EH (cell line): ENCODE results near the gene TPPP.
A peak's percentile ranks its signal among the peaks of the same experiment; 100 is the strongest.
"Not testable (repeated sequence)": the region's sequence is repeated elsewhere in the genome, so short reads cannot be mapped to it uniquely, and the experiment has no call there.

ENCODE experiments used
- DNase-seq: peaks from one replicate; pipeline ENCODE4 v3.0.0-alpha.2; 2015; ENCODE audit warnings: low read depth

Gene TPPP

DNA sequence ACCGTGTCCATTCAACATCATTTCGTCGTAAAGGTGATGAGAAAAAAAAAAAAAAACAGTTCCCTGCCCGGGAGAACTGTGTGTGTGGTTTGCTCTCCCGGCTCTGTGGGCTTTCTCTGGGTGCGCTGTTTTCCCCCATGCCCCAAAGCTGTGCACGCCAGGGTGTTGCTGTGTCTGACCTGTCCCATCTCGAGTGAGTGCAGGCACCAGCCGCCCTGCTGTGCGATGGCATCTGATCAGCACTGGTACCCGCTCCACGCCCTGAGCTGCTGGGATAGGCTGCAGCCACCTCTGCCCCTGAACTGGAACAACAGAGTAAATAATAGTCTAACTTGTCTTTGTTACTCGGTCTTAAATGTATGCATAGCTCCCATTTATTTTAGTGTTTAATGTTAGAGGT, 47.7 kb downstream of the TPPP start:
- DNase-seq = no peak

GRCh38 chr5:644971-645370, 48.2 kb downstream of the TPPP start:
- no peak for DNase-seq

GRCh38 chr5:644509-644908, 48.6 kb downstream of the TPPP start:
- DNase-seq = no peak

DNA sequence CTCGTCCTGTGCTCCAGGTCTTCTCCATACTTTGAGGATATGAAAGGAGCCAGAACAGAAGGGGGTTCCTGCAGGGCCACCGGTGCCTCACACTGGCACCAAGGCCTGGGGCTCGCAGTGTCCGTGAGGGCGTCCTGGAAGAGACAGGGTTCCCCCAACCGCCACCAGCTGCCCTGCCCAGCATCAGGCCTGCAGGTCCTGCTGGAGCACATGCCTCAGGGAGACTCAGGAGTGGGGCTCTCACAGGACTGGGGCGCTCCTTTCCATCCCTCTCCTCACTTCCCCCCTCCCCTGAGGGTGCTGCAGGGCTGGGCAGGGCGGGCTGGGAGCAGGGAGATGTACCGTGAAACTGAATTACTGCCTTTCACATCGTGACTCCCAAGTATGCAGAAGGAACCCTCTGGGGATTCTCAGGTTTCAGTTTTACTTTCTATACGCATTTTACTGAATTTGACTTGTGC, 49.3 kb downstream of the TPPP start:
- DNase-seq = no peak

DNA sequence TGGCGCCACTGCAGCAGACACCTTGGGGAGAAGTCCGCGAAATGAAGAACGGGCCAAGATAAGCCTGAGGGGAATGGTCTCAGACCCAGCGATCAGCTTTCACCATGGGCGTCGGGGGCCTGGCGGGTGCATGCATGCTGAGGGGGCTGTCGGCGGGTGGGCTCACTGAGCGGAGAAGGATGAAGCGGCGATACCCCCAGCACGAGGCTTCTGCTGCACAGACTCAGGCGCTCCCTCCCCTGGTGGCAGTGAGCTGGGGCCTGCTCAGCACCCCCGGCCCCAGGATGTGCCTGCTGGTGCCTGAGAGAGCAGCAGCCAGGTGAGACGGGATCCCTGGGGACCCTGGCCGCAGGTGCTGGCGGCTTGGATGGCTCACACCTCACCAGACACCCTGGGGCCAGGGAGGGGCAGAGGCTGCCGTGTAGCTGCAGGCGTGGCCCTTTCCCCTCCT, 49.8 kb downstream of the TPPP start:
- DNase-seq = no peak

DNA sequence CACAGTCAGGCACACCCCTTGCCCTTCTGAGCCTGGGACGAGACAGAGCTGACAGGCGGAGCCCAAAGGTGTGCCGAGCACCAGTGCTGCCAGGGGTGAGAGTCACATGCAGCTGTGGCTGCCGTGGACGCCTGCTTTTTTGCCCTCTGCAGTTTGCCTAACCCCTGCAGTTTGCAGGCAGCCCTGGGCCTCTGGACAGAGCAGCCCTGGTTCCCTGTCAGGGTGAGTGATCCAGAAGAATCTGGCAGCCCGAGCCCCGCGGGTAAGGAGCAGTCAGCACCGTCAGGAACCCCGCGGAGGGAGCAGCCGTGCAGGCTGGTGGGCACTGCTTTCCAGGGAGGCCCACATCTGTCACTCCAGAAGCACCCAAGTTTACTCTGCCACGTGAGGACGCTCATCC, 50.7 kb downstream of the TPPP start:
- no peak for DNase-seq

DNA sequence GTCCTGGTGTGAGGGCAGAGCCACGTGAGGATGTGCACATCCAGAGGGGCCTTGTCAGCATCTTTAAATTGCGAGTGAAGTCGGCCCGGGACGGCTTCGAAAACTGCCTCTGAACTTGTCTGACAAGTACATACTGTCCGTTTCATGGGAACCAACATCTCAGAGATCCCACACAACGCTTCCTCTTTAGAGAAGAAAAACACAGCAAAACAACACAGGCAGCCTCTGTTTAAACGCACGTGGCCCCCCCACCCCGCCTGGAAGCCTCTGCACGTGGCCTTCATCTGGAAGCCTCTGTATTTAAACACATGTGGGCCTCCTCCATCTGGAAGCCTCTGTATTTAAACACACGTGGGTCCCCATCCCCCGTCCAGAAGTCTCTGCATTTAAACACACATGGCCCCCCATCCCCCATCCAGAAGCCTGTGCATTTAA, 51.8 kb downstream of the TPPP start:
- DNase-seq = no peak

DNA sequence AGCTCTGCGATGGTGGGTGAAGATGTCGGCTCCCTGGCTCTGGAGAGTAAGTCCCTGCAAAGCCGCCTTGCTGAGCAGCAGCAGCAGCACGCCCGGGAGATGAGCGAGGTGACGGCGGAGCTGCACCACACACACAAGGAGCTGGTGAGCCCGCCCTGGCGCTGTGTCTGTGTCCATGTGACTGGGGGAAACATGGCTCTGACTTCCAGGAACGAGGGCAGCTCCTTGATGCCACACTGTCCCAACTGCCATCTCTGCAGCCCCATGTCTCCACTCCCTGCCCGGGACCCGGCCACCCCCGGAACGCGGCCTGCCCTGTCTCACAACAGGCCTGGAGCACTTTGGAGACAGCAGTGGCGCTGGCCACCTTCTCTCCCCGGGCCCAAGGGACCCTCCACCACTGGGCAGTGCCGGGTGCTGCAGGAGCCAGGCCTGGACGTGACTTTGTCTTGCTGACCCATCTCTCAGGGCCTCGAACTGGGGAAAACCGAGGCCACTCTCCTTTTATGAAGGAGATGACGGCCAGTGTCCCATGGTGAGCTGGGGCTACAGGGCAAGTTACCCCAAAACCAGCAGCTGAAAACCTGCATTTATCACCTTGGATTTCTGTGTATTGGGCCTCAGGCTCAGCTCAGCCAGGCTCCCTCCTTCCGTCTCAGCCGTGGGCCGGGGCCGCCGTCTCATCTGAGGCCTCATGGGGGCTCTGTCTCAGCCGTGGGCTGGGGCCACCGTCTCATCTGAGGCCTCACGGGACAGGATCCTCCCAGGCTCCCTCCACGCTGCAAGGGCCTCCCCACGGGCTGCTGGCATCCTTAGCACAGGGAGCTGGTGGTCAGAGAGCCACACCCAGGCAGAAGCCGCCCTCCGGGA, 52.5 kb downstream of the TPPP start:
- no peak for DNase-seq

DNA sequence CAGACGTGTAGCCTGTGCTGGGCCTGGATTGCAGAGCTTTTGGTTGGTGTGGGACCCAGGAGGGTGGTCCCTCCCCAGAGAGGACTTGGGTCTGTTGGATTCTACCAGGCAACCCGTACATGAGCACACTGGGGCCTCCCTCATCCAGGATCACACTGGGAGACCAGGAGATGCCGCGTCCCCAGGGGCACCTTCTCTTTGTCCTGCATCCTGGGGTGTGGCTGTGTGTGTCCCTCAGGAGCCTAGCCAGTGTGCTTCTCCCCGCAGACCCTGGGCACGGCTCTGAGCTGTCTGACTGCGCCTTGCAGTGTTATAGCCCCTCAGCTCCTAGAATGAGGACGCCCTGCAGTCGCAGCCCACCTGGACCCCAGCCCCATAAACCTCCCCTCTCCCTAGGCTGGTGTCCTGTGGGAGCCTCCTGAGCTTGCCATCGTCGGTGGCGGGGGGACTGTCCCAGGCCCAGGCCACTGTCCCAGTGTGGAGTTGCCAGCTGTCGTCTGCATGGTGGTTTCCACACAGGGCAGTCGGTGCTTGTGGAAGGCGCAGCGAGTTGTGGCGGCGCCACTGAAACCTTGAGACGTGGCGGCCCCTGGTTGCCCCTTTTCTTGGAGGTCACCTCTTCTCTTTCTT, 53.5 kb downstream of the TPPP start:
- no peak for DNase-seq

GRCh38 chr5:639253-639530, 54.0 kb downstream of the TPPP start:
- no peak for DNase-seq

- no peak for DNase-seq
These were observed 54.5 kb downstream of the TPPP start for GRCh38 chr5:638501-639252.

DNA sequence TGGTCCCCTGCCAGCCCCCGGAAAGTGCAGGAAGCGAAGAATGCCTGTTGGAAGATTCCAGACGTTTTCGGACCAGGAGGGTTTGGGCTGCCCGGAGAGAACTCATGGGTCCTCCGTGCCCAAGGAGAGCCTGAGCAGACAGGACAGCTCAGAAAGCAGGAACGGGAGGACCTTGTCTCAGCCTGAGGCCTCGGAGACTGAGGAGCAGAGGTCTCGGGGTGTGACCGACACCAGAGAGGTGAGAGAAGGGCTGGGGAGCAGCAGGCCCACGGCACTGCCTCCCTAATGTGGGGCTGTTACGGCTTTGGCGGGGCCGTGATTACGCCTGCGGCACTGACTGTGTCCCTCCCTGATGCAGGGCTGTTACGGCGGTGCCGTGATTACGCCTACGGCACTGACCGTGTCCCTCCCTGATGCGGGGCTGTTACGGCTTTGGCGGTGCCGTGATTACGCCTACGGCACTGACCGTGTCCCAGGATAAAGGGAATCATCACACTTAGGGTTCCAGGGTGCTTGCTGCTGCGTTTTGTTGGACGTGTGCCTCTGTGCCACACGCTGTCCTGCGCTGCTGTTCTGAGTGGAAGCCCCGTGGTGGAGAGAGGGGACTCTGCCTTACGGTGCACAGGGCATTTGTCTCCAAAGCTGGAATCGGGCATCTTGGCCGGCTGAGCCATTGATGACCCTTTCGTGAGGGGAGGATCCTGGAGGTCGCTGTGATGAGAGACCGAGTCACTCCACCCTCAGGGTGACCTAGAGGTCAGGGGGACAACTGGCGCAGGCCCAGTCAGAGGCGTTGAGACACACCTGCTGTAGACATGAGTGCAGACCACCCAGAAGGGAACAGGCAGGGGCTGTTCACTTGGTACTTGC, 55.3 kb downstream of the TPPP start:
- DNase-seq = no peak

DNA sequence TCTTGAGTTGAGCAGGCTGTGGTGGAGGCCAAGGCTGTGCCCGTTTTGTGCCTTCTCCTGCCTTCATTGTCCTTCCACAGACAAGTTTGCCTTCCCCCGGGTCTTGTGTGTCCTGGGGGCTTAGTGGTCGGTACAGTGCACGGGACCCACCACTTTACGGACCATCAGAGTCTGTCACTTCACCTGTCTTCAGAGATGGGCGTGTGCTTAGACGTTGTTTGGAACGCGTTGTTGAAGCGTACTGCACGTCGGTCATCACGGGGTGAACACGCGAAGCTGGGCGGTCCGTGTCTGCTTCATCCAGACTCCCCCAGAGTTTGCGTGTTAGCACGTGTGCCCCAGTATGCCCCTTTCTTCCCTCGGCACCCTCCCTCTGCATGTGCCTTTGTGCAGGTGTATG, 56.2 kb downstream of the TPPP start:
- no peak for DNase-seq

GRCh38 chr5:635306-636055, 57.7 kb downstream of the TPPP start:
- no peak for DNase-seq

- no peak for DNase-seq
These were observed 59.0 kb downstream of the TPPP start for GRCh38 chr5:634191-634590.

DNA sequence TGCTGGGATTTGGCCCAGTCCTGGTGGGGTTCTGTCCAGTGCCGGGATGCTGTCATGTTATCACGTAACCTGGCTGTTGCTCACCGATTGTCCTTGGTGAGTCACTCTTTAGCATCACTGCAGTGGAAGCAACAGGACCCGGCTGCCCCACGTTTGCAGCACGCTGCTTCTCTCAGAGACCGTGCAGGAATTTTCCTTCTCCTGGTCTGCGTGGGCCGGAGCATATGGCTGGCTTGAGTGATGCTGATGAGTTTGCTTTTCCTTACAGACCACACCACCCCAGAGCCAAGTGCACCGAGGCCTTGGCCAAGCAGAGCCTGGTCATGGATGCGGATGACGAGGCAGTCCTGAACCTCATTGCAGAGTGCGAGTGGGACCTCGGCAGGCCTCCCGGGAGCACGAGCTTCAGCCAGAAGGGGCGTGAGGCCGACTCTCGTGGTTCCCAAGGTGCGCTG, 59.6 kb downstream of the TPPP start:
- DNase-seq = peak; percentile 7

DNA sequence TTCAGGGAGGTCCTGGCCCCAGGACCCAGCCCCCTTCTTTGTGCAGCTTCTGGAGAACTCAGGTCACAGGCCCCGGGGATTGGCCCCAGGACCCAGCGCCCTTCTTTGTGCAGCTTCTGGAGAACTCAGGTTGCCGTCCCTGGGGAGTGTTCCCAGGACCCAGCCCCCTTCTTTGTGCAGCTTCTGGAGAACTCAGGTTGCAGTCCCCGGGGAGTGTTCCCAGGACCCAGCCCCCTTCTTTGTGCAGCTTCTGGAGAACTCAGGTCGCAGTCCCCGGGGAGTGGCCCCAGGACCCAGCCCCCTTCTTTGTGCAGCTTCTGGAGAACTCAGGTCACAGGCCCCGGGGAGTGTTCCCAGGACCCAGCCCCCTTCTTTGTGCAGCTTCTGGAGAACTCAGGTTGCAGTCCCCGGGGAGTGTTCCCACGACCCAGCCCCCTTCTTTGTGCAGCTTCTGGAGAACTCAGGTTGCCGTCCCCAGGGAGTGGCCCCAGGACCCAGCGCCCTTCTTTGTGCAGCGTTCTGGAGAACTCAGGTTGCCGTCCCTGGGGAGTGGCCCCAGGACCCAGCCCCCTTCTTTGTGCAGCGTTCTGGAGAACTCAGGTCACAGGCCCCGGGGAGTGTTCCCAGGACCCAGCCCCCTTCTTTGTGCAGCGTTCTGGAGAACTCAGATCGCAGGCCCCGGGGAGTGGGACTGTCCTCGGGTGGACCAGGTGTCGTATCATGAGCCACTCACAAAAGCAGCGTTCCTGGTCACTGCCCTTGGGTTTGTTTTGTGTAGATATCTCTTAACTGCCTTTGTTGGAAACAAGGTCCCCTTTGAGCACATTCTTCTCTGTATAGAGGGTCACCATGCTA, 64.6 kb downstream of the TPPP start:
- DNase-seq = not testable (repeated sequence)

DNA sequence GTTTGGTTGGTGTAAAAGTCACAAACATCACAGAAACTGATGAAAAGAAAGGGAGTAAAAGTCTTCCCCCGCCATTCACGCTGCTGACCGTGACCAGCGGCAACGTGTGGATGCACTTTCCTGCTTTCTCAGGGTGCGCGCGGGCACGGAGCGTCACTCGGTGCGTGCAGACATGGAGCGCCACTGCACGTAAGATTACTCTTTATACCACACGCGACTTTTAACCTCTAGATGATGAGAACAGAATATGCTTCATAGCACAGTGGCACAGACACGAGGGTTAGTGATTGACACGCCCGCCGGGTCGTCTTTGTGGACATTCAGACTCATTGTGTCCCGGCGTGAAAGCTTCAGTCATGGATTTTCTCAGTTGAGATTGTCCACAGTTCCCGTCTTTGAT, 65.3 kb downstream of the TPPP start:
- no peak for DNase-seq

GRCh38 chr5:626850-627249, 66.3 kb downstream of the TPPP start:
- DNase-seq = peak; percentile 20

DNA sequence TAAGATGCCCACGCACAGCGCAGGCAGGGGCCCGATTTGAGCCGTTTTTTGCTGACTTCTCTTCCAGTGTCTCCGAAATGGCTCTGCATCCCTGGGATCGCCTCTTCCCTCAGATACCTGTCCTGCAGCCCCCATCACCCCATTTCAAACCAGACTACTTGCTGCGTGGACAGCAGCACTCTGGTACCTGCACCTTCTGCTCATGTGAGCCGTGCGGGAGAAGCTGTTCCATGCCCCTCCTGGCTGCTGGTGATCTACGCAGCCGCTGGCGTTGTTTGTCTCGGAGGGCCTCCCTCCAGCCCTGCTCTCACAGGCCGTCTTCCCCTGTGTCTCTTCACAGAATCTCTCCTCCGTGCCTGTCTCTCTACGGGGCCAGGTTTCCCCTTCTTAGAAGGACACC, 67.6 kb downstream of the TPPP start:
- no peak for DNase-seq
